CD1c-positive myeloid dendritic cell (primary cell): ENCODE data around the gene EMC10.
"Not testable (repeated sequence)": the region's sequence is repeated elsewhere in the genome, so short reads cannot be mapped to it uniquely, and the experiment has no call there.

ENCODE experiments used
- DNase-seq: peaks from one replicate; pipeline ENCODE4 v3.0.0-alpha.2; 2016; ENCODE audit errors: extremely low spot score

Gene EMC10

DNA sequence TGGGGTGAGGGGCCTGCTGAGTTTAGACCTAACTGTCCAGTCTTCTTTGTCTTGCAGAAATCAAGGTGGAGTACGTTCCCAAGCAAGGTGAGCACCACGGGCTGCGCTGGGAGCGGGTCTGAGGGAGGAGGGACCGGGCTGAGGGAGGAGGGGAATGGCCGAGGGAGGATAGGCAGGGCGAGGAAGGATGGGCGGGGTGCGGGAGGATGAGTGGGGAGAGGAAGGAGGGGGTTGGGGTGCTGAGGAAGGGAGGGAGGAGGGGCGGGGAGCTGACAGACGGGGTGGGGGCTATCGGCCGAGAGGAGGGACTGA lies 25.1 kb upstream of the EMC10 start:
- no peak for DNase-seq

GRCh38 chr19:50453243-50453642 lies 23.1 kb upstream of the EMC10 start:
- no peak for DNase-seq

DNA sequence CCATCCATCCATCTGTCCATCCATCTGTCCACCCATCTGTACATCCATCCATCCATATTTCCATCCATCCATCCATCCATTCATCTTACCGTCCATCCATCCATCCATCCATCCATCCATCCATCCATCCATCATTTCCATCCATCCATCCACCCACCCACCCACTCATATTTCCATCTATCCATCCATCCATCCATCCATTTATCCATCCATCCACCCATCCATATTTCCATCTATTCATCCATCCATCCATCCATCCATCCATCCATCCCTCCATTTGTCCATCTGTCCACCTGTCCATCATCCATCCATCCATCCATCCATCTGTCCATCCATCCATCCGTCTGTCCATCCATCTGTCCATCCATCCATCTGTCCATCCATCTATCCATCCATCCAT lies 20.3 kb upstream of the EMC10 start:
- no peak for DNase-seq

- no peak for DNase-seq
Observed at GRCh38 chr19:50457300-50457699, 19.0 kb upstream of the EMC10 start.

- DNase-seq: no peak
Observed at GRCh38 chr19:50458396-50459066, 17.8 kb upstream of the EMC10 start.

- no peak for DNase-seq
Observed at GRCh38 chr19:50459067-50459456, 17.2 kb upstream of the EMC10 start.

- DNase-seq: no peak
Observed at GRCh38 chr19:50459638-50460037, 16.7 kb upstream of the EMC10 start.

- DNase-seq: peak; percentile 8
Observed at GRCh38 chr19:50460161-50460765, 16.0 kb upstream of the EMC10 start.

GRCh38 chr19:50461066-50461875 lies 15.0 kb upstream of the EMC10 start:
- peak; percentile 71 for DNase-seq

DNA sequence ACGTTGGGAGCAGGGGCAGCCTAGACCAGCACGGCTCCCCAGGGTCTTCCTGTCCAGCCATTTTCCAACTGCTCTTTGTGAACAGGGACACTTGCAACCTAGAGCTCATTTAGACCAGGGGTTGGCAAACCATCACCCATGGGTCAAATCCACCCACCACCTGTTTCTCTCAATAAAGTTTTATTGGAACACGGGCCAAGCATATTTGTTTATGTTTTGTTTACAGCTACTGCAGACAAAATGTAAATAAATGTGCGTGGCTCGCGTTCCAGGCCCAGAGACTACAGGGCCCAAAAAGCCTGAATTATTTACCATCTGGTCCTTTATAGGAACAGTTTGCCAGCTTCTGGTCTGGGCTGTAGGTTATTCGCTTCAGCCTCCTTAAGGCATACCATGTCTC lies 13.3 kb upstream of the EMC10 start:
- DNase-seq: no peak

DNA sequence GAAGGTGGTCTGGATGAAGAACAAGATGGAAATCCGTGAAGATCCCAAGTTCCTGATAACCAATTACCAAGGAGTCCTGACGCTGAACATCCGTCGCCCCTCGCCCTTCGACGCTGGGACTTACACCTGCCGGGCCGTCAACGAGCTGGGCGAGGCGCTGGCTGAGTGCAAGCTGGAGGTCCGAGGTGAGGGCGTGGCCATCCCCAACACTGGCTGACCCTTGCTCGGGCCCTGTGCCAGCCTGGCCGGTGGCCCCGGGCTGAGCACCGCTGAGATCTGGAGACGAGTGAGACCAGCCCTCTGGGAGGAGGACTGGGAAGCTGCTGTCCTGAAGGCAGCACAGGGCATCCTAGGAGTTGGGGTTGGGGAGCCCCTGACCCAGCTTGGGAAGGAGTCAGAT lies 12.0 kb upstream of the EMC10 start:
- no peak for DNase-seq

- DNase-seq: no peak
Observed at GRCh38 chr19:50465000-50465399, 11.3 kb upstream of the EMC10 start.

DNA sequence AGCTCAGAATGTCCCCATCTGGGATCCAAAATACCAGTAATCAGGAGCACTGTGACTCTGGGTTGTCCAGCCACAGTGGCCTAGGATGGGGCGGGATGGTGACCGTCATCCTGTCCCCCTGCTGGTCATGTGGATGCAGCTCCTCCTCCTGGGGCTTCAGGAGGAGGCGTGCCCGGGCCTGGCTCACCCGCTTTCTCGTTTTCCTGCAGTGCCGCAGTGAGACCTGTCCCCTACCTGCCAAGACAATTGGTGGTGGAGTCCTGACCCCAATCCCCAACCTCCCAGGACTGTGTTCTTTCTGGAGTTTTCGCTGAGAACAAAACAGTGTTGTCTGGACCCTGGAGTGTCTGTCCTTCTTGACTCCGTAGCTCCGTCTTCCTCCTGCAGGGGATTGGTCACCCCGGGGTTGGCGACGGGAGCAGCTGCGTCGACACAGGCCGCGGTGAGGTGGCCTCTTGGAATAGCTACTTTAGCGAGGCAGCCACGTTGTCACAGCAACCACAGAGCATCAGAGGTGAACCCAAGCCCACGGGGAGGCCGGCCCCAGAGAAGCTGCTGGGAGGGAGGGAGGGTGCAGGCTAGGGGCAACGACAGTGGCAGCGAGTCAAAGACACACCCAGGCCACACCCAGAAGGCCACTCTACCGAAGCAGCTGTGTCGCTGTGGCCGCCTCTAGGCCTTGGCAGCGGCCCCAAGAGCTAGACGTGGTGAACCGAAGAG lies 10.2 kb upstream of the EMC10 start:
- no peak for DNase-seq

GRCh38 chr19:50466706-50467039 lies 9.6 kb upstream of the EMC10 start:
- no peak for DNase-seq

DNA sequence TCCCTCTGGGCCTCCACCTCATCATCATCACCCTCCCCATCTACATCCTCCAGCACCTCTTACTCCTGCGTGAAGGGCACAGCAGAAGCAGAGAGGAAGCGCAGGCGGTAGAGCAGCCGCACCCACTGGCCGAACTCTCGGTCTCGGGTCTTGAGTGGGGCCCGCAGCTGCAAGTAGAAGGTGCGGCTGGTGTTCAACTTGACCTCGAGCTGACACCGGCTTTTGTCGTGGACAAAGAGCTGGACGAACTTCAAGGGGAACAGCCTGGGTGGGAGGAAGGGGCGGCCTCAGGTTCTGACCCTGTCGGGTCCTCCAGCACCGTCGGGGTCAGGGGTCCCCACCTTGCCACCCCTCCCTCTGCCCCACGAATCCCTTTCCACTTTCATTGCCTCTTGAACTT lies 8.7 kb upstream of the EMC10 start:
- no peak for DNase-seq

- DNase-seq: no peak
Observed at GRCh38 chr19:50468818-50469217, 7.5 kb upstream of the EMC10 start.

DNA sequence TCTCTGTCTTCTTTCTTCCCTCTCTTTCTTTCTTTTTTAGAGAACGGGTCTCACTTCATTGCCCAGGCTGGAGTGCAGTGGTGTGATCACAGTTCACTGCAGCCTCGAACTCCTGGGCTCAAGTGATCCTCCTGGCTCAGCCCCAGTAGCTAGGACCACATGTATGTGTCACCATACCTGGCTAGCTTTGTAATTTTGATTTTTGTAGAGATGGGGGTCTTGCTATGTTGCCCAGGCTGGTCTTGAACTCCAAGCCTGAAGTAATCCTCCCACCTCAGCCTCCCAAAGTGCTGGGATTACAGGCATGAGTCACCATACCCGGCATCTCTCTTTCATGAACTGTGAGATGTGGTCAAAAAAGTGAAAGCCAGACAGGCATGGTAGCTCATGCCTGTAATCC lies 3.0 kb upstream of the EMC10 start:
- DNase-seq: not testable (repeated sequence)

DNA sequence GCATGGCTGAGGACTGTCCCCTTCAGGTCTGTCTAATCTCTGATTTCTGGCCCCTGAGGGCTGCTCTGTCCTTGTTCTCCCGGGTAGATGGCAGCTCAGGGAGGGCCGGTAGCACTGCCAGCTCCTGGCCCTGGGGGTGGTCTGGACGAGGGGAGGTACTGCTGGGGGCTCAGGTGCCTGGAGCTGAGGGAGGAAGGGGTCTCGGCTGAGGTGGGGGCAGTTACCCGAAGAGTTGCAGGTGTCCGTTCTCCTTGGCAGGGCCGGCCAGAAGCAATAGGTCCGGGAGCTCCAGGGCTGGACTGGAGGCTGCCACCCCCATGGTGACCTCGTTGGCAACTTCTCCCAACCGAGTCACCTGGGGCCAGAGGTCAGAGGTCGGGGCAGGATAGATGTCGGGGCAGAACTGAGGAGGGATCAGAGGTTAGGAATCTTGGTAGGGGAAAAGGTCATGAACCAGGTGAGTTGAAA lies 1.2 kb upstream of the EMC10 start:
- DNase-seq: no peak

- DNase-seq: no peak
Observed at GRCh38 chr19:50475736-50476223, 527 bp upstream of the EMC10 start.

DNA sequence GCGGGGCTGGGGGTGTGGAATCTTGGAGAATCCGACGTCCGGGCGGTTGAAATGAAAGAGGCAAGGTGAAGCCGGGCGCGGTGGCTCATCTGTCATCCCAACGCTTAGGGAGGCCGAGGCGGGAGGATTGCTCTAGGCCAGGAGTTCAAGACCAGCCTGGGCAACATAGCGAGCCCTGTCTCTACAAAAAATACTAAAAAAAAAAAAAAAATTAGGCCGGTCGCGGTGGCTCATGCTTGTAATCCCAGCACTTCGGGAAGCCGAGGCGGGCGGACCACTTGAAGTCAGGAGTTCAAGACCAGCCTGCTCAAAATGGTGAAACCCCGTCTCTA lies 566 bp downstream of the EMC10 start:
- DNase-seq: no peak

- no peak for DNase-seq
Observed at GRCh38 chr19:50477751-50478515, 1.6 kb downstream of the EMC10 start.
